Testis (tissue), 2 donors: ENCODE measurements around the gene EXOSC3.

Source experiments
- CTCF ChIP-seq, 3 experiments: fragments of 450-650 bp in 2 of 3; fragments of 200-600 bp in 1 of 3; sonication (generic) in 1 of 3; IDR thresholded peaks; one replicate each; pipeline ENCODE4 v1.5.1; 2016 to 2019; ENCODE audit warnings: antibody characterized with exemption in 3 of 3, mild to moderate bottlenecking in 2 of 3, moderate library complexity in 1 of 3
- POLR2A ChIP-seq: fragments of 450-650 bp; IDR thresholded peaks from one replicate; pipeline ENCODE4 v1.6.1; 2017; ENCODE audit warnings: antibody characterized with exemption, mild to moderate bottlenecking, moderate library complexity

- TF ChIP-seq CTCF (IDR thresholded peaks at IDR 0.05): no peak
- no peak for TF ChIP-seq POLR2A
These were observed 52.6 kb downstream of the EXOSC3 start for GRCh38 chr9:37732086-37732741.
